Esophagus muscularis mucosa (tissue), 4 donors: ENCODE data around the gene PDCD1. TPM values are rescaled to one million over a fixed set of nuclear protein-coding genes. Genes with fewer than 3 reads are reported as not detected.
"Not testable (repeated sequence)": the region's sequence is repeated elsewhere in the genome, so short reads cannot be mapped to it uniquely, and the experiment has no call there.

ENCODE experiments used
- DNase-seq: peaks from one replicate; pipeline ENCODE4 v3.0.0-alpha.2; 2017; ENCODE audit errors: extremely low spot score
- H3K27ac ChIP-seq, 4 donors: fragments of 200-600 bp; sonication (generic); replicated peaks in 1 of 4; 1 replicate in 3 of 4; 2 replicates in 1 of 4; pipeline ENCODE4 v1.5.1; 2016 to 2019; ENCODE audit warnings: mild to moderate bottlenecking in 1 of 4
- H3K27me3 ChIP-seq, 4 donors: fragments of 200-600 bp; sonication (generic); one replicate each; pipeline versions ENCODE4 v1.5.1 to v1.6.0; 2016 to 2019
- H3K36me3 ChIP-seq, 4 donors: fragments of 200-600 bp; sonication (generic); one replicate each; pipeline ENCODE4 v1.5.1; 2016 to 2019
- H3K4me1 ChIP-seq, 4 donors: fragments of 200-600 bp; sonication (generic); one replicate each; pipeline ENCODE4 v1.5.1; 2016 to 2019
- H3K4me3 ChIP-seq, 4 donors: fragments of 200-600 bp; sonication (generic); 1 replicate in 2 of 4; 2 replicates in 2 of 4; pipeline ENCODE4 v1.5.1; 2016 to 2019; ENCODE audit warnings: mild to moderate bottlenecking in 4 of 4, moderate library complexity in 1 of 4
- H3K9me3 ChIP-seq, 4 donors: fragments of 200-600 bp; sonication (generic); 1 replicate in 3 of 4; 2 replicates in 1 of 4; pipeline ENCODE4 v1.5.1; 2016 to 2019
- CTCF ChIP-seq, 3 experiments: fragments of 200-600 bp in 2 of 3; fragments of 450-650 bp in 1 of 3; sonication (generic) in 2 of 3; IDR thresholded peaks; one replicate each; pipeline ENCODE4 v1.5.1; 2017 to 2019; ENCODE audit warnings: antibody characterized with exemption in 3 of 3, mild to moderate bottlenecking in 2 of 3, moderate library complexity in 1 of 3
- EP300 ChIP-seq: sonication (generic); formaldehyde crosslinking; IDR thresholded peaks from one replicate; pipeline ENCODE4 v1.6.1; 2017; ENCODE audit warnings: antibody characterized with exemption
- POLR2A ChIP-seq: fragments of 450-650 bp; IDR thresholded peaks from one replicate; pipeline ENCODE4 v1.6.1; 2017; ENCODE audit warnings: antibody characterized with exemption, moderate library complexity, mild to moderate bottlenecking, low read depth
- POLR2AphosphoS5 ChIP-seq, 2 donors: sonication (generic); formaldehyde crosslinking; IDR thresholded peaks; one replicate each; pipeline ENCODE4 v1.6.1; 2017; ENCODE audit warnings: antibody characterized with exemption in 2 of 2
- WGBS: methylation state at CpG from one replicate; pipeline ENCODE4 v1.1.5; 2018; 5-methylcytosine and 5-hydroxymethylcytosine counted together
- intact Hi-C: fragments of 100-400 bp; cut with DNase I; formaldehyde crosslinking; loops from one replicate; pipeline ENCODE4 v1.15.1; 2023
- total RNA-seq, 4 donors: library from RNA; depleted of rRNA; stranded (reverse); fragments of >200 nt; gene quantifications; one replicate each; pipeline versions ENCODE4 v1.1.0 to v1.2.1, GENCODE V29; 2016

Gene PDCD1
- total RNA-seq, 4 donors from 2014 or later = 0.11 to 2.5 (median 1.2) TPM

GRCh38 chr2:241808051-241808720 lies 50.5 kb downstream of the PDCD1 start:
- intact Hi-C loops = no loop called here
- TF ChIP-seq CTCF (IDR thresholded peaks at IDR 0.05) (no peak), POLR2AphosphoS5 (IDR thresholded peaks at IDR 0.05) (no peak), EP300 (no peak), POLR2A (no peak)
- Histone ChIP-seq H3K4me3 (no peak overlapping the region), H3K27me3 (peaks cover 0 to 28% (median 13%) of the 10 kb centered on the region in 4 donors), H3K36me3 (no peaks in the 10 kb centered on the region), H3K27ac (no peak overlapping the region), H3K4me1 (peaks cover 16 to 28% (median 18%) of the 10 kb centered on the region in 4 donors), H3K9me3 (no peaks in the 10 kb centered on the region)
- DNase-seq = peak; percentile 29
- WGBS = 80% methylated on average over 16 of the region's 17 CpGs

GRCh38 chr2:241806217-241806616 lies 52.5 kb downstream of the PDCD1 start:
- H3K36me3 ChIP-seq, H3K4me3 ChIP-seq, H3K9me3 ChIP-seq, H3K27ac ChIP-seq, DNase-seq, intact Hi-C loops: not testable (repeated sequence)
- WGBS = no CpG with 5 or more reads among the region's 8 CpGs
- peaks cover 0 to 39% (median 15%) of the 10 kb centered on the region in 4 donors for H3K27me3 ChIP-seq
- peaks cover 18 to 26% (median 23%) of the 10 kb centered on the region in 4 donors for H3K4me1 ChIP-seq

GRCh38 chr2:241804326-241805229 lies 54.1 kb downstream of the PDCD1 start:
- peaks cover 16 to 24% (median 19%) of the 10 kb centered on the region in 4 donors for H3K4me1 ChIP-seq
- WGBS = 12% methylated on average over 13 of the region's 35 CpGs
- no peak overlapping the region for H3K27ac ChIP-seq
- TF ChIP-seq POLR2A = no peak
- no peak for TF ChIP-seq POLR2AphosphoS5 (IDR thresholded peaks at IDR 0.05)
- TF ChIP-seq EP300 = no peak
- TF ChIP-seq CTCF (IDR thresholded peaks at IDR 0.05) = no peak
- H3K36me3 ChIP-seq = no peaks in the 10 kb centered on the region
- H3K4me3 ChIP-seq = peak overlapping the region; percentile 46 to 62 (median 51)
- H3K27me3 ChIP-seq = peaks cover 0 to 40% (median 15%) of the 10 kb centered on the region in 4 donors
- H3K9me3 ChIP-seq = no peaks in the 10 kb centered on the region
- intact Hi-C loops = no loop called here
- DNase-seq = peak; percentile 89

GRCh38 chr2:241803387-241804325 lies 55.0 kb downstream of the PDCD1 start:
- WGBS = 10% methylated on average over 23 of the region's 109 CpGs
- intact Hi-C loops = no loop called here
- peak overlapping the region; percentile 46 to 62 (median 51) for H3K4me3 ChIP-seq
- H3K36me3 ChIP-seq = no peaks in the 10 kb centered on the region
- H3K27me3 ChIP-seq = peaks cover 0 to 40% (median 15%) of the 10 kb centered on the region in 4 donors
- peaks cover 16 to 24% (median 19%) of the 10 kb centered on the region in 4 donors for H3K4me1 ChIP-seq
- H3K27ac ChIP-seq = no peak overlapping the region
- H3K9me3 ChIP-seq = no peaks in the 10 kb centered on the region
- TF ChIP-seq POLR2AphosphoS5 (IDR thresholded peaks at IDR 0.05) (no peak), POLR2A (no peak), CTCF (IDR thresholded peaks at IDR 0.05) (no peak), EP300 (no peak)
- DNase-seq = peak; percentile 82
